HG03060 (cell line): ENCODE data around the gene GANC.
"Not testable (repeated sequence)": the region's sequence is repeated elsewhere in the genome, so short reads cannot be mapped to it uniquely, and the experiment has no call there.

Experiments used
- ATAC-seq: cut with Tn5 transposase; IDR thresholded peaks from one replicate; pipeline ENCODE4 v1.9.1; 2021; ENCODE audit warnings: low read depth, moderate number of reproducible peaks; ENCODE audit not compliant: unreplicated experiment

GANC gene

DNA sequence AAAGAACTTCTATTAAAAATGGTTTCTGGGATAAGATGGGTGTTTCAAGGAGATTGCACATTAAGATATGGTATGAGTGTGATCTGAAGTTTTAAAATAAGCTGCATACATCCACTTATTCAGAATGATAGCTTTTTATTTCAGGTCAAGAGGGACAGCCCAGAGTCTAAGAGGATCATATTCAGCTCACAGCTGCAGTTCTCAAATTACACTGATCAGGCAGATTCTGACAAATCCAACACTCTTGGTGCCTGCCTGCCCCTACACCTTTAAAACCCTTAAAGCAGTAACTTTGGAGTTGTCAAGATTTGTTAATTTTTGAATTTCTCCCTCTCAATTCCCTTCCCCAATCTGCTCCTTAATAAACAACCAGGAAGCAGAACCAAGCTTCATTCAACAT is 9.3 kb downstream of the GANC start:
- no peak for ATAC-seq

- ATAC-seq: no peak
These were observed 9.9 kb downstream of the GANC start for GRCh38 chr15:42282926-42283325.

DNA sequence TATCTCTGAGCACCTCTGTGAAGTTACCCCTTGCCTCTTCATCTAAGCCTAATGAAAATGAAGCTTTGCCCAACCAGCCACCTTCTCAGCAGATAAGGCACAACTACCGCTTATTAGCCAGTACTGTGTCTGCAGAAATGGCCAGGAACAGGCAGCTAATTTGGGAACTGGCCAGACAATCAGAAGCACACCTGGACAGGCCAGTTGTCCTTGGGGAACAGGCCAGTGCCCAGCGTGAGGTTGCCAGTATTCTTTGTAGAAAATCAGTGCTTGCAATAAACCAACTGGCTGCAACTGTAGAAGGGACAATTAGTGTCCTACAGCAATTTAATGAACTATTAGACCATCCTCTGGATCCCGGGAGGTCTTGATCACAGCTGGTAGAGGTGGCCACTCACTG is 10.7 kb downstream of the GANC start:
- no peak for ATAC-seq

GRCh38 chr15:42284551-42284950 is 11.6 kb downstream of the GANC start:
- no peak for ATAC-seq

DNA sequence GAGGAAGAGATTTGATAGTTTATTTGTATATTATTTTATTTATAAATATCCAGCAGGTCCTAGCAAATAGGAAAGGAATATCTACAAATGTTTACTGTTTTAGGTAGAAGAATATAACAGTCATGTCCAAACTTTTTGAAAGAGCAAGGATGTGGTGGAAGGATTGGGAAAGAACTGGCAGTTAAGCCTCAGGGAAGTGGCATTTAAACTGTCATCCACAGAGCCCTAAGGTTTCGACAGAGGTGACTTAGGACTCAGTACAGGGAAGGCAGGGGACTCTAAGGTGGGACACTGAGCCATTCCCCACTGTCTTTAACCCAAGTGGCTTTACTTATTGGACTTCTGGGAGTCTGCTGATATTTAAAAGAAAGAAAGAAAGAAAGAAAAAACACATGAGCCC is 12.0 kb downstream of the GANC start:
- ATAC-seq: no peak

DNA sequence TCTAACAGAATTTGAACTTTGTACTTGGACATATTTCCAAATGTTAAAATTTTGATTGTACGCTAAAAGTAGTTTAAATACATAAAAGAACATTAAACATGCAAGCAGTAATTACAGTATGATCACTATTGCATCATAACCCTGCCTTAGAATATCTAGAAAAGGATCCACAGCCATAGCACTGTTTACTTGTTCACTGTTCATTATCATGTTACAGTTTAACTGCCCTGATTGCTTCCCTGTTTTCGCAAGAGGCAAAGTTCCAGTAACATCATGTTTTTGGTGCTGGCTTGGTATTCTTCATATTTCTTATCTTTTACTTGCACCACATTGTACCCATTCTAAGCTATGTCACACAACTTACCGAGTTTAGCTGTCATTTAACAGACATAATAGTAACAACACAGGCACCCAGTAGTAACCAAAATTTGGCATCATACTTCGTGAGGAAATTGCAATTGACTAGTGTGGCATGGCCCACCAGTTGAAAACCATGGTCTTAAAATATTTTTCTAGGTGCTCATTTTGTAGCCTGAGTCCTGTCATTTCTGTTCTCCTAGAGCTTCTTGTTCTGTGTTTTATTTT is 13.5 kb downstream of the GANC start:
- ATAC-seq: no peak

DNA sequence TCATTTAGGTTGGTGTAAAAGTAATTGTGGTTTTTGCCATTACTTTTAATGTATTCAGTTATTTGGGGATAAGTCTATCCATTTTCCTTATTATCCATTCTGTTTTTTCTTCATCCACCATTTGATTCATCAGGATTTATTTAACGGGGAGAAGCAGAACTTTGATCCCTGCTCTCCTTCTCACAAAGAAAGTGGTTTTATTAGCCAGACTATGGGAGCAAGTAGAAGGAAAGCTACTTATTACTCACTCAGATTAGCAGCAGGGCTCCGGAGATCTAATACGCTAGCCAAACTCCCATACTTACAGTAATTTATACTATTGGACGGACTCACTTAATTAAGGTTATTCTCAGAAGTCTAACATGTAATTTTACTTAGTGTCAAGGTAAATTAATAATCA is 14.9 kb downstream of the GANC start:
- ATAC-seq: no peak

- no peak for ATAC-seq
These were observed 16.2 kb downstream of the GANC start for GRCh38 chr15:42289166-42289565.

DNA sequence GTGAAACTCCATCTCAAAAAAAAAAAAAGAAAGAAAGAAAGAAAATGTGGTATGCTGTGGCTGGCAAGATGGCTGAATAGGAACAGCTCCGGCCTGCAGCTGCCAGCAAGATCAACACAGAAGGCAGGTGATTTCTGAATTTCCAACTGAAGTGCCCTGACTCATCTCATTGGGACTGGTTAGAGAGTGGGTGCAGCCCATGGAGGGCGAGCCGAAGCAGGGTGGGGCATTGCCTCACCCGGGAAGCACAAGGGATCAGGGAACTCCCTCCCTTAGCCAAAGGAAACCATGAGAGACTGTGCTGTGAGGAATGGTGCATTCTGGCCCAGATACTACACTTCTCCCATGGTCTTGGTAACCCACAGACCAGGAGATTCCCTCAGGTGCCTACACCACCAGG is 28.0 kb downstream of the GANC start:
- ATAC-seq: not testable (repeated sequence)

- no peak for ATAC-seq
These were observed 33.7 kb downstream of the GANC start for GRCh38 chr15:42306681-42307080.

GRCh38 chr15:42313463-42313862 is 40.5 kb downstream of the GANC start:
- ATAC-seq: no peak

- no peak for ATAC-seq
These were observed 41.8 kb downstream of the GANC start for GRCh38 chr15:42314818-42315217.

DNA sequence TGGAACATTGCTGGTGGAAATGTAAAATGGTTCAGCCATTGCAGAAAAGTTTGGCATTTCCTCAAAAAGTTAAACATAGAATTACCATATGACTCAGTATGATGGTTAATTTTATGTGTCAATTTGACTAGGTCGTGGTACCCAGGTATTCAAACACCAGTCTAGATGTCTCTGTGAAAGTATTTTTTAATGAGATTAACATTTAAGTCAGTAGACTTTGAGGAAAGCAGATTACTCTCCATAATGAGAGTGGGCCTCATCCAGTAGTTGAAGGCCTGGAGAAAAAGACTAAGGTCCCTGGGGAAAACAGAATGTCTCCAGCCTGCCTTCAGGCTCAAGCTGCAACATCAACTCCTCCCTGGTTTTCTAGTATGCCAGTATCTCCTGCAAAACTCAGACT is 42.5 kb downstream of the GANC start:
- no peak for ATAC-seq

DNA sequence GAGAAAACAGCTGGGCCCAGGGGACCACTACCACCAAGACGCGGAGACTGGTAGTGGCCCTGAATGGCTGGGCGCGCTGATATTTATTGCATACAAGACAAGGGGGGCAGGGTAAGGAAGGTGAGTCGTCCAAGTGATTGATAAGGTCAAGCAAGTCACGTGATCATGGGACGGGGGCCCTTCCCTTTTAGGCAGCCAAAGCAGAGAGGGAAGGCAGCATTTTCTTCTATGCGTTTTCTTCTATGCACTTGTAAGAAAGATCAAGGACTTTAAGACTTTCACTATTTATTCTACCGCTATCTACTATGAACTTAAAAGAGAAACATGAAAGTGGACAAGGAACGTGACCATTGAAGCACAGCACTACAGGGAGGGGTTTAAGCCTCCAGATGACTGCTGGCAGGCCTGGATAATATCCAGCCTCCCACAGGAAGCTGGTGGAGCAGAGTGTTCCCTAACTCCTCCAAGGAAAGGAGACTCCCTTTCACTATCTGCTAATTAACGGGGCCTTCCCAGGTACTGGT is 43.3 kb downstream of the GANC start:
- not testable (repeated sequence) for ATAC-seq

GRCh38 chr15:42319206-42319605 is 46.2 kb downstream of the GANC start:
- no peak for ATAC-seq

GRCh38 chr15:42324308-42324707 is 51.3 kb downstream of the GANC start:
- ATAC-seq: no peak

- no peak for ATAC-seq
These were observed 56.2 kb downstream of the GANC start for GRCh38 chr15:42329161-42329560.

DNA sequence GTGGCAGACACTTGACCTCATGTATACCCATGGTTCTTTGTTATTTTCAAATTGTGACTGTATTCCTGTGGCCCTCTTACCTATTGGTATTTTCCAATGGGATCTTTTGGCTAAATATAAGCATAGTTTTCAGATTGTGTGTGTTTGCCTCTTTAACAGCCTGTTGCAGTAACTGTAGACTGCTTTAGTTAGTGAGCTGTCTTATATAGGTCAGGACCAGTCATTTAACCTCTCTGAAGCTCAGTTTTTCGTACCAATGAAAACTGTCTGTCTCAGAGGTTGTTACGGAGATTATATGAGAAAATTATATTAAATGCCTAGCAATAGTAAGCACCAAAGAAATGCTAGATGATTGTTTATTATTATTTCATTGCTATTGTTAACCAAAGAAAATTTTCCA is 57.0 kb downstream of the GANC start:
- no peak for ATAC-seq

DNA sequence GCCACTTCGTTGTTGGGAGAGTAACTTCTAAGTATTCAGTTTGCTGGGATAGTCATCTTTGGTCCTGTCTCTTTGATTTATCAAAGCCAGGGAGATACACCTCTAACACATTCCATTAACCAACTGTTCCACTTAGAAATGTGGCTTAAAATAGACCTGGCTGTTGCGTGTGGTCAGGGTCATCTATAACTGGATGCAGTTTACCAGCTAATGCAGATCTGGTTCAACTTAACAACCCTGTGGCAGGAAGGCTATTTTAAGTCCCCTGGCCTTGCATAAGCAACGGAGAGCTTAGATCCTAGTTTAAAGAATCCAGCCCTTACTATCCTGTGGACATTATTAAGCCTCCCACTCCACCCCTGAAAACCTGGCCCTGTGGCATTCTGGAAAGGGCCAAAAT is 58.2 kb downstream of the GANC start:
- no peak for ATAC-seq

- no peak for ATAC-seq
These were observed 59.3 kb downstream of the GANC start for GRCh38 chr15:42332331-42332730.

- no peak for ATAC-seq
These were observed 62.1 kb downstream of the GANC start for GRCh38 chr15:42335074-42335473.

GRCh38 chr15:42336650-42337049 is 63.6 kb downstream of the GANC start:
- ATAC-seq: not testable (repeated sequence)

DNA sequence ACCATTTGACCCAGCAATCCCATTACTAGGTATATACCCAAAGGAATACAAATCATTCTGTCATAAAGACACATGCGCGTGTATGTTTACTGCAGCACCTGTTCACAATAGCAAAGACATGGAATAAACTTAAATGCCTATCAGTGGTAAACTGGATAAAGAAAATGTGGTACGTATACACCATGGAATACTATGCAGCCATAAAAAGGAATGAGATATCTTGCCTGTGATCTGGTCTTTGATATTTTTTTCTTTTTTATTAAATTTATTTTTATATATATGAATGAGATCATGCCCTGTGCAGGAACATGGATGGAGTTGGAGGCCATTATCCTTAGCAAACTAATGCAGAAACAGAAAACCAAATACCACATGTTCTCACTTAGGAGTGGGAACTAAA is 64.1 kb downstream of the GANC start:
- ATAC-seq: not testable (repeated sequence)
